ENCODE data around the gene IQCH.

The IQCH gene

GRCh38 chr15:67329984-67330733 is 75.6 kb downstream of the IQCH start:
- Histone ChIP-seq H3K27me3 (ENCODE audit: low read depth, low read length) (no peaks in the 10 kb centered on the region), H3K36me3 (ENCODE audit: control insufficient read depth in 1 of 2, insufficient read depth in 2 of 2, low read length in 2 of 2) (no peaks in the 10 kb centered on the region), H3K4me1 (ENCODE audit: control insufficient read depth in 1 of 2, insufficient read depth in 2 of 2, low read length in 2 of 2) (no peaks in the 10 kb centered on the region), H3K4me3 (ENCODE audit: low read depth in 1 of 2, low read length in 2 of 2) (no peak overlapping the region), H3K27ac (ENCODE audit: low read length) (no peak overlapping the region), H3K9me3 (ENCODE audit: control insufficient read depth in 1 of 2, low read length in 2 of 2) (peaks cover 0 to 4% of the 10 kb centered on the region in 2 donors)

- no peaks in the 10 kb centered on the region for H3K36me3 ChIP-seq (ENCODE audit: control insufficient read depth in 1 of 2, insufficient read depth in 2 of 2, low read length in 2 of 2)
These were observed 77.1 kb downstream of the IQCH start for GRCh38 chr15:67331676-67332075.

GRCh38 chr15:67335026-67335425 is 80.4 kb downstream of the IQCH start:
- H3K9me3 ChIP-seq (ENCODE audit: control insufficient read depth in 1 of 2, low read length in 2 of 2) = no peaks in the 10 kb centered on the region
- H3K27ac ChIP-seq (ENCODE audit: low read length) = no peak overlapping the region
- H3K4me3 ChIP-seq (ENCODE audit: low read depth in 1 of 2, low read length in 2 of 2) = no peak overlapping the region
- no peaks in the 10 kb centered on the region for H3K27me3 ChIP-seq (ENCODE audit: low read depth, low read length)
- H3K36me3 ChIP-seq (ENCODE audit: control insufficient read depth in 1 of 2, insufficient read depth in 2 of 2, low read length in 2 of 2) = no peaks in the 10 kb centered on the region
- H3K4me1 ChIP-seq (ENCODE audit: control insufficient read depth in 1 of 2, insufficient read depth in 2 of 2, low read length in 2 of 2) = no peaks in the 10 kb centered on the region

More at GRCh38 chr15:67331676-67332075, 77.1 kb downstream of the IQCH start:
- Histone ChIP-seq H3K9me3 (ENCODE audit: control insufficient read depth in 1 of 2, low read length in 2 of 2) (peaks cover 0 to 4% of the 10 kb centered on the region in 2 donors), H3K27me3 (ENCODE audit: low read depth, low read length) (no peaks in the 10 kb centered on the region), H3K27ac (ENCODE audit: low read length) (no peak overlapping the region), H3K4me3 (ENCODE audit: low read depth in 1 of 2, low read length in 2 of 2) (no peak overlapping the region), H3K4me1 (ENCODE audit: control insufficient read depth in 1 of 2, insufficient read depth in 2 of 2, low read length in 2 of 2) (no peaks in the 10 kb centered on the region)

GRCh38 chr15:67335534-67336222 is 81.1 kb downstream of the IQCH start:
- H3K9me3 ChIP-seq (ENCODE audit: control insufficient read depth in 1 of 2, low read length in 2 of 2) = no peaks in the 10 kb centered on the region
- no peaks in the 10 kb centered on the region for H3K27me3 ChIP-seq (ENCODE audit: low read depth, low read length)
- no peak overlapping the region for H3K27ac ChIP-seq (ENCODE audit: low read length)
- no peaks in the 10 kb centered on the region for H3K4me1 ChIP-seq (ENCODE audit: control insufficient read depth in 1 of 2, insufficient read depth in 2 of 2, low read length in 2 of 2)
- H3K4me3 ChIP-seq (ENCODE audit: low read depth in 1 of 2, low read length in 2 of 2) = no peak overlapping the region
- H3K36me3 ChIP-seq (ENCODE audit: control insufficient read depth in 1 of 2, insufficient read depth in 2 of 2, low read length in 2 of 2) = no peaks in the 10 kb centered on the region

GRCh38 chr15:67340630-67341029 is 86.0 kb downstream of the IQCH start:
- Histone ChIP-seq H3K27ac (ENCODE audit: low read length) (no peak overlapping the region), H3K27me3 (ENCODE audit: low read depth, low read length) (no peaks in the 10 kb centered on the region), H3K9me3 (ENCODE audit: control insufficient read depth in 1 of 2, low read length in 2 of 2) (no peaks in the 10 kb centered on the region), H3K36me3 (ENCODE audit: control insufficient read depth in 1 of 2, insufficient read depth in 2 of 2, low read length in 2 of 2) (no peaks in the 10 kb centered on the region), H3K4me1 (ENCODE audit: control insufficient read depth in 1 of 2, insufficient read depth in 2 of 2, low read length in 2 of 2) (no peaks in the 10 kb centered on the region), H3K4me3 (ENCODE audit: low read depth in 1 of 2, low read length in 2 of 2) (no peak overlapping the region)

GRCh38 chr15:67341539-67341938 is 87.0 kb downstream of the IQCH start:
- H3K9me3 ChIP-seq (ENCODE audit: control insufficient read depth in 1 of 2, low read length in 2 of 2) = peaks cover 0 to 3% of the 10 kb centered on the region in 2 donors
- H3K27me3 ChIP-seq (ENCODE audit: low read depth, low read length) = no peaks in the 10 kb centered on the region
- no peak overlapping the region for H3K4me3 ChIP-seq (ENCODE audit: low read depth in 1 of 2, low read length in 2 of 2)
- H3K36me3 ChIP-seq (ENCODE audit: control insufficient read depth in 1 of 2, insufficient read depth in 2 of 2, low read length in 2 of 2) = no peaks in the 10 kb centered on the region
- no peaks in the 10 kb centered on the region for H3K4me1 ChIP-seq (ENCODE audit: control insufficient read depth in 1 of 2, insufficient read depth in 2 of 2, low read length in 2 of 2)
- no peak overlapping the region for H3K27ac ChIP-seq (ENCODE audit: low read length)

GRCh38 chr15:67343206-67343605 is 88.6 kb downstream of the IQCH start:
- no peaks in the 10 kb centered on the region for H3K4me1 ChIP-seq (ENCODE audit: control insufficient read depth in 1 of 2, insufficient read depth in 2 of 2, low read length in 2 of 2)
- peaks cover 0 to 6% of the 10 kb centered on the region in 2 donors for H3K9me3 ChIP-seq (ENCODE audit: control insufficient read depth in 1 of 2, low read length in 2 of 2)
- H3K36me3 ChIP-seq (ENCODE audit: control insufficient read depth in 1 of 2, insufficient read depth in 2 of 2, low read length in 2 of 2) = no peaks in the 10 kb centered on the region
- H3K27ac ChIP-seq (ENCODE audit: low read length) = no peak overlapping the region
- H3K27me3 ChIP-seq (ENCODE audit: low read depth, low read length) = no peaks in the 10 kb centered on the region
- H3K4me3 ChIP-seq (ENCODE audit: low read depth in 1 of 2, low read length in 2 of 2) = no peak overlapping the region

GRCh38 chr15:67349634-67350033 is 95.0 kb downstream of the IQCH start:
- Histone ChIP-seq H3K36me3 (ENCODE audit: control insufficient read depth in 1 of 2, insufficient read depth in 2 of 2, low read length in 2 of 2) (no peaks in the 10 kb centered on the region), H3K9me3 (ENCODE audit: control insufficient read depth in 1 of 2, low read length in 2 of 2) (peaks cover 0 to 13% of the 10 kb centered on the region in 2 donors), H3K27ac (ENCODE audit: low read length) (no peak overlapping the region), H3K4me1 (ENCODE audit: control insufficient read depth in 1 of 2, insufficient read depth in 2 of 2, low read length in 2 of 2) (no peaks in the 10 kb centered on the region), H3K27me3 (ENCODE audit: low read depth, low read length) (no peaks in the 10 kb centered on the region), H3K4me3 (ENCODE audit: low read depth in 1 of 2, low read length in 2 of 2) (no peak overlapping the region)

GRCh38 chr15:67350042-67350441 is 95.5 kb downstream of the IQCH start:
- Histone ChIP-seq H3K36me3 (ENCODE audit: control insufficient read depth in 1 of 2, insufficient read depth in 2 of 2, low read length in 2 of 2) (no peaks in the 10 kb centered on the region), H3K27me3 (ENCODE audit: low read depth, low read length) (no peaks in the 10 kb centered on the region), H3K4me1 (ENCODE audit: control insufficient read depth in 1 of 2, insufficient read depth in 2 of 2, low read length in 2 of 2) (no peaks in the 10 kb centered on the region), H3K27ac (ENCODE audit: low read length) (no peak overlapping the region), H3K9me3 (ENCODE audit: control insufficient read depth in 1 of 2, low read length in 2 of 2) (peaks cover 0 to 13% of the 10 kb centered on the region in 2 donors), H3K4me3 (ENCODE audit: low read depth in 1 of 2, low read length in 2 of 2) (no peak overlapping the region)

GRCh38 chr15:67358391-67358790 is 103.8 kb downstream of the IQCH start:
- Histone ChIP-seq H3K9me3 (ENCODE audit: control insufficient read depth in 1 of 2, low read length in 2 of 2) (no peaks in the 10 kb centered on the region), H3K36me3 (ENCODE audit: control insufficient read depth in 1 of 2, insufficient read depth in 2 of 2, low read length in 2 of 2) (no peaks in the 10 kb centered on the region), H3K4me3 (ENCODE audit: low read depth in 1 of 2, low read length in 2 of 2) (no peak overlapping the region), H3K27me3 (ENCODE audit: low read depth, low read length) (no peaks in the 10 kb centered on the region), H3K27ac (ENCODE audit: low read length) (no peak overlapping the region), H3K4me1 (ENCODE audit: control insufficient read depth in 1 of 2, insufficient read depth in 2 of 2, low read length in 2 of 2) (no peaks in the 10 kb centered on the region)

GRCh38 chr15:67358812-67359211 is 104.2 kb downstream of the IQCH start:
- no peaks in the 10 kb centered on the region for H3K36me3 ChIP-seq (ENCODE audit: control insufficient read depth in 1 of 2, insufficient read depth in 2 of 2, low read length in 2 of 2)
- no peaks in the 10 kb centered on the region for H3K9me3 ChIP-seq (ENCODE audit: control insufficient read depth in 1 of 2, low read length in 2 of 2)
- no peaks in the 10 kb centered on the region for H3K27me3 ChIP-seq (ENCODE audit: low read depth, low read length)
- H3K4me1 ChIP-seq (ENCODE audit: control insufficient read depth in 1 of 2, insufficient read depth in 2 of 2, low read length in 2 of 2) = no peaks in the 10 kb centered on the region
- H3K4me3 ChIP-seq (ENCODE audit: low read depth in 1 of 2, low read length in 2 of 2) = no peak overlapping the region
- no peak overlapping the region for H3K27ac ChIP-seq (ENCODE audit: low read length)
